ENCODE measurements around the gene FAM81B. TPM values are rescaled to one million over a fixed set of nuclear protein-coding genes. Genes with fewer than 3 reads are reported as not detected.

Gene FAM81B
- total RNA-seq, 1 donor from 2014 or later = not detected

DNA sequence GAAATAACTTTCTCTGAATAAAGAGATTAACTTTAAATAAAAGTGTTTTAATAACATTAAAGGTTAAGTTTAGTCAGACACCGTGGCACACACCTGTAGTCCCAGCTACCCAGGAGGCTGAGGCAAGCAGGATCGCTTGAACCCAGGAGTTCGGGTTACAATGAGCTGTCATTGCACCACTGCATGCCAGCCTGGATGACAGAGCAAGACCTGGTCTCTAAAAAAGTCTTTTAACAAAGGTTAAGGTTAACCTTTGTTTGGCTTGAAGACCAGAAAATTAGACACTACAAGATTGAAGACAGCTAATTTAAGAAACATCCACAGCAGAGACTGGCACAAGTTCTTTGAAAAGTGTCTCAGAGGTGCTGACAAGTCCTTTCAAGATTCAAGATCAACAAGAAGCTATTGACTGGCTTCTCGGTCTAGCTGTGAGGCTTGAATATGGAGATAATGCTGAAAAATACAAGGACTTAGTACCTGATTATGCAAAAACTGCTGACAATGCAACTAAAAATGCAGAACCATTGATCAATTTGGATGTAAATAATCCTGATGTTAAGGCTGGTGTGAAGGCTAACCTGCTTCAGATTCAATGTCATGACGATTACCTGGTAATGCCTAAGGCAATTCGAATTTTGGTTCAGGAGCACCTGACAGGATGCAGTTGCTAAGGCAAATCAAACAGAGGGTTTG, 48.8 kb downstream of the FAM81B start:
- DNase-seq (ENCODE audit: low read depth, low spot score) = no peak
- Mint-ChIP-seq H3K9me3 (no peaks in the 10 kb centered on the region), H3K27me3 (ENCODE audit: low read depth) (peaks cover 15% of the 10 kb centered on the region), H3K27ac (ENCODE audit: unreplicated experiment) (no peak overlapping the region), H3K4me1 (peaks cover 3% of the 10 kb centered on the region), H3K36me3 (ENCODE audit: low read depth) (no peaks in the 10 kb centered on the region), H3K4me3 (no peak overlapping the region)
- TF ChIP-seq, protein P1, sequence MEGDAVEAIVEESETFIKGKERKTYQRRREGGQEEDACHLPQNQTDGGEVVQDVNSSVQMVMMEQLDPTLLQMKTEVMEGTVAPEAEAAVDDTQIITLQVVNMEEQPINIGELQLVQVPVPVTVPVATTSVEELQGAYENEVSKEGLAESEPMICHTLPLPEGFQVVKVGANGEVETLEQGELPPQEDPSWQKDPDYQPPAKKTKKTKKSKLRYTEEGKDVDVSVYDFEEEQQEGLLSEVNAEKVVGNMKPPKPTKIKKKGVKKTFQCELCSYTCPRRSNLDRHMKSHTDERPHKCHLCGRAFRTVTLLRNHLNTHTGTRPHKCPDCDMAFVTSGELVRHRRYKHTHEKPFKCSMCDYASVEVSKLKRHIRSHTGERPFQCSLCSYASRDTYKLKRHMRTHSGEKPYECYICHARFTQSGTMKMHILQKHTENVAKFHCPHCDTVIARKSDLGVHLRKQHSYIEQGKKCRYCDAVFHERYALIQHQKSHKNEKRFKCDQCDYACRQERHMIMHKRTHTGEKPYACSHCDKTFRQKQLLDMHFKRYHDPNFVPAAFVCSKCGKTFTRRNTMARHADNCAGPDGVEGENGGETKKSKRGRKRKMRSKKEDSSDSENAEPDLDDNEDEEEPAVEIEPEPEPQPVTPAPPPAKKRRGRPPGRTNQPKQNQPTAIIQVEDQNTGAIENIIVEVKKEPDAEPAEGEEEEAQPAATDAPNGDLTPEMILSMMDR (conservative IDR thresholded peaks at IDR 0.05) = no peak

DNA sequence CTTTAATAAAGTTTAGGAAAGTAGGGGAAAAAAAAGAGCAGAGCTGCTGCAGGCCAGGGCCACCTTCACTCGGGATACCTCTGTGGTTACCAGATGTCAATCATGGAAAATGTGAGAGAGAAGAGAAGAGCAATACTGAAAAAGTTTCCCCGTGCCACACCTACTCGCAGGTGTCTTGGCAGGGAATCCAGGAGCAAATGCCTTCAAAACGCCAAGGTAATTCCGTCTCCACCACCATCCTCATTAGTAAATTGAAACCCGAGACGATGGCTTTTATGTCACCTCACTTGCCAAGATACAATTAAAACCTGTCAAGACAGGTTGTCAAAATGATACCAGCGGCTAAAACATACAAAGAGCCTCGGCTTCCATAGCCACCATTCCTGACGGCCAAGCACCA, 49.7 kb downstream of the FAM81B start:
- no peak overlapping the region for H3K27ac Mint-ChIP-seq (ENCODE audit: unreplicated experiment)
- TF ChIP-seq, protein P1 (conservative IDR thresholded peaks at IDR 0.05) = no peak
- H3K4me1 Mint-ChIP-seq = no peaks in the 10 kb centered on the region
- DNase-seq (ENCODE audit: low read depth, low spot score) = no peak
- H3K27me3 Mint-ChIP-seq (ENCODE audit: low read depth) = peaks cover 15% of the 10 kb centered on the region
- no peaks in the 10 kb centered on the region for H3K36me3 Mint-ChIP-seq (ENCODE audit: low read depth)
- no peak overlapping the region for H3K4me3 Mint-ChIP-seq
- no peaks in the 10 kb centered on the region for H3K9me3 Mint-ChIP-seq

DNA sequence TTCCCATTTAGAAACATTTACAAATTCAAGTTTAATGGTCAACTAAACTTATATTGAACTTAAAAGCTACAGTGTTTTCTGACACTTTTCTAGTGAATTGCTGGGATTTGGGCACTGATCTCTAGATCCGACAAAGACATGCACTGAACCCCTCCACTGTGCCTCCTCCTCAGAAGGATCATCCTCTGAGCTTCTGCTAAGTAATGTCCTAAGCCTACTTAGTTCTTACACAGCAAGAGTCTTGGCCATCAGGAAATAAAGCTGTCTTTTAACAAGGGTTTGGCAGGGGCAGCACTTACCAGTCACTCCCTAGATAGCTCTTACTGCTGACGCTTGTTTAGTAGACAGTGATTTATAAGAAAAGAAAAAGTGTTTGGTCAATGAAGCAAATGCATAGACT, 50.5 kb downstream of the FAM81B start:
- H3K27me3 Mint-ChIP-seq (ENCODE audit: low read depth) = peaks cover 15% of the 10 kb centered on the region
- H3K9me3 Mint-ChIP-seq = no peaks in the 10 kb centered on the region
- no peaks in the 10 kb centered on the region for H3K4me1 Mint-ChIP-seq
- H3K4me3 Mint-ChIP-seq = no peak overlapping the region
- TF ChIP-seq, protein P1 (conservative IDR thresholded peaks at IDR 0.05) = no peak
- H3K27ac Mint-ChIP-seq (ENCODE audit: unreplicated experiment) = no peak overlapping the region
- H3K36me3 Mint-ChIP-seq (ENCODE audit: low read depth) = no peaks in the 10 kb centered on the region
- DNase-seq (ENCODE audit: low read depth, low spot score) = no peak

DNA sequence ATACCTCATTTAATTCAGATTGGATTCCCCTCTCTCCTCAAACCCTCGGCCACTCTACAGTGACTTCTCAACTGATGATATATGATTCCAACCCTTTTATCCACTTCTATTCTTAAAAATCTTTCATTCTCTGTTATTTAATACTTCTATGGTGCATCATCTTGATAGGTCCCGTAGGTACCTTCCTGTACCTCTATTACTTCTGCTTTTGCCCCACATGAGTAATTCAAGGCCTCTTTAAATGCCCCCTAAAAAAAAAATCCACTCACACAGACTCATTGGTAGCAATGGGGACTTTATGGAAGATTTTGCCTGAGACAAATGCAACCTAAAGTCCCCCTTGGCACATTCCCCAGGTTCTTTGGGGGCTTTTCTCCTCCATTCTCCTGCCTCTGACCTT, 54.3 kb downstream of the FAM81B start:
- no peaks in the 10 kb centered on the region for H3K36me3 Mint-ChIP-seq (ENCODE audit: low read depth)
- peaks cover 12% of the 10 kb centered on the region for H3K27me3 Mint-ChIP-seq (ENCODE audit: low read depth)
- H3K9me3 Mint-ChIP-seq = no peaks in the 10 kb centered on the region
- DNase-seq (ENCODE audit: low read depth, low spot score) = no peak
- TF ChIP-seq, protein P1 (conservative IDR thresholded peaks at IDR 0.05) = no peak
- no peak overlapping the region for H3K27ac Mint-ChIP-seq (ENCODE audit: unreplicated experiment)
- peaks cover 11% of the 10 kb centered on the region for H3K4me1 Mint-ChIP-seq
- H3K4me3 Mint-ChIP-seq = no peak overlapping the region

DNA sequence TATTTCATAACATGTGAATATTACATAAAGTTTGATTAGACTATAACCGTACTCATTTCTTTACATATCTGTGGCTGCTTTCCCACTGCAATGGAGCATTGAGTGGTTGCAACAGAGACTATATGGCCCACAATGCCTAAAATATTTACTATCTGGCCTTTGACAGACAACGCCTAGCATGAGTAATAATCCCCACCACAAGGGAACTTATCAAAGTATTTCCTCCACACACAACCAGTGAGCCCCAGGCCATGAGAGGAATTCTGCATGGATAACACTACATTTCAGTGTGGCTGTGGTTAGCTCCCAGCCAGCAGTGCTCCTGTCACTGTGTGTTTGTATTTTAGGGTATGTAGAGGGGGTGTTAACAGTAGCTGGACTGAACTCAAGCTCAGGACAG, 54.8 kb downstream of the FAM81B start:
- Mint-ChIP-seq H3K9me3 (no peaks in the 10 kb centered on the region), H3K4me3 (no peak overlapping the region), H3K27me3 (ENCODE audit: low read depth) (peaks cover 7% of the 10 kb centered on the region), H3K36me3 (ENCODE audit: low read depth) (no peaks in the 10 kb centered on the region), H3K27ac (ENCODE audit: unreplicated experiment) (no peak overlapping the region), H3K4me1 (peaks cover 11% of the 10 kb centered on the region)
- TF ChIP-seq, protein P1 (conservative IDR thresholded peaks at IDR 0.05) = no peak
- no peak for DNase-seq (ENCODE audit: low read depth, low spot score)

Data from neural crest cell (in vitro differentiated cells).